ENCODE measurements around the gene MARVELD3.

Gene MARVELD3

DNA sequence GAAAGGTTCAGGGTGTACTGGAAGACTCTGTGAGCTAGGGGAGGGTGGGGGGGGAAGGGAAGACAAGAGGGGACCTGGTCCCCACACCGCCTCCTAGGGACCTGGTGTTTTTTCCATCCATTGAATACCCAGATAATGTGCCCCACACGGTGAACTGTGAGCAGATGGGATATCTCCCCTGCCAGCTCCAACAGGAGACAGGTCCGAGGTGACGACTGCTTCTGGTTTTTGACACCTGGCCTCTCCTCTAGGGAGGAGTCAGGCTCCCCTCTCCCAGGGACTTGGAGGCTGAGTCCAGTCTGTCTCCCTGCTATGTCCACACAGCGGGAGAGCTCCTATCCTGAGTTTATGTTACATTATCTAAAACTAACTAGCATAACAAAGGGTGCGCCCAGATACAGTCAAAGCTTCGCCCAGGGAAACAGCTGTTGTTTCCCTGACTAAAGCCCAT lies 1.8 kb downstream of the MARVELD3 start:
- no peak overlapping the region for H3K27ac ChIP-seq (ENCODE audit: poor library complexity, severe bottlenecking)
- H3K36me3 ChIP-seq (ENCODE audit: low read depth): peaks cover 22% of the 10 kb centered on the region
- ATAC-seq (ENCODE audit: low read depth): no peak
- no peaks in the 10 kb centered on the region for H3K27me3 ChIP-seq (ENCODE audit: insufficient read depth, poor library complexity, severe bottlenecking)
- no peak for DNase-seq (ENCODE audit: low spot score)
- H3K4me3 ChIP-seq (ENCODE audit: severe bottlenecking): no peak overlapping the region
- H3K4me1 ChIP-seq (ENCODE audit: insufficient read depth, poor library complexity, severe bottlenecking): no peaks in the 10 kb centered on the region
- H3K9me3 ChIP-seq (ENCODE audit: severe bottlenecking): no peaks in the 10 kb centered on the region
- TF ChIP-seq, protein P1, sequence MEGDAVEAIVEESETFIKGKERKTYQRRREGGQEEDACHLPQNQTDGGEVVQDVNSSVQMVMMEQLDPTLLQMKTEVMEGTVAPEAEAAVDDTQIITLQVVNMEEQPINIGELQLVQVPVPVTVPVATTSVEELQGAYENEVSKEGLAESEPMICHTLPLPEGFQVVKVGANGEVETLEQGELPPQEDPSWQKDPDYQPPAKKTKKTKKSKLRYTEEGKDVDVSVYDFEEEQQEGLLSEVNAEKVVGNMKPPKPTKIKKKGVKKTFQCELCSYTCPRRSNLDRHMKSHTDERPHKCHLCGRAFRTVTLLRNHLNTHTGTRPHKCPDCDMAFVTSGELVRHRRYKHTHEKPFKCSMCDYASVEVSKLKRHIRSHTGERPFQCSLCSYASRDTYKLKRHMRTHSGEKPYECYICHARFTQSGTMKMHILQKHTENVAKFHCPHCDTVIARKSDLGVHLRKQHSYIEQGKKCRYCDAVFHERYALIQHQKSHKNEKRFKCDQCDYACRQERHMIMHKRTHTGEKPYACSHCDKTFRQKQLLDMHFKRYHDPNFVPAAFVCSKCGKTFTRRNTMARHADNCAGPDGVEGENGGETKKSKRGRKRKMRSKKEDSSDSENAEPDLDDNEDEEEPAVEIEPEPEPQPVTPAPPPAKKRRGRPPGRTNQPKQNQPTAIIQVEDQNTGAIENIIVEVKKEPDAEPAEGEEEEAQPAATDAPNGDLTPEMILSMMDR (IDR thresholded peaks at IDR 0.05; ENCODE audit: poor library complexity, severe bottlenecking): no peak

GRCh38 chr16:71628810-71629209 lies 2.8 kb downstream of the MARVELD3 start:
- Histone ChIP-seq H3K27me3 (ENCODE audit: insufficient read depth, poor library complexity, severe bottlenecking) (no peaks in the 10 kb centered on the region), H3K4me1 (ENCODE audit: insufficient read depth, poor library complexity, severe bottlenecking) (no peaks in the 10 kb centered on the region), H3K27ac (ENCODE audit: poor library complexity, severe bottlenecking) (no peak overlapping the region), H3K36me3 (ENCODE audit: low read depth) (peaks cover 22% of the 10 kb centered on the region), H3K9me3 (ENCODE audit: severe bottlenecking) (no peaks in the 10 kb centered on the region), H3K4me3 (ENCODE audit: severe bottlenecking) (no peak overlapping the region)
- ATAC-seq (ENCODE audit: low read depth) (no peak), DNase-seq (ENCODE audit: low spot score) (no peak)
- TF ChIP-seq, protein P1 (IDR thresholded peaks at IDR 0.05; ENCODE audit: poor library complexity, severe bottlenecking): no peak

- no peak overlapping the region for H3K27ac ChIP-seq (ENCODE audit: poor library complexity, severe bottlenecking)
- H3K9me3 ChIP-seq (ENCODE audit: severe bottlenecking): no peaks in the 10 kb centered on the region
- ATAC-seq (ENCODE audit: low read depth) (no peak), DNase-seq (ENCODE audit: low spot score) (no peak)
- H3K4me3 ChIP-seq (ENCODE audit: severe bottlenecking): no peak overlapping the region
- TF ChIP-seq, protein P1 (IDR thresholded peaks at IDR 0.05; ENCODE audit: poor library complexity, severe bottlenecking): no peak
- H3K36me3 ChIP-seq (ENCODE audit: low read depth): peaks cover 22% of the 10 kb centered on the region
- H3K27me3 ChIP-seq (ENCODE audit: insufficient read depth, poor library complexity, severe bottlenecking): no peaks in the 10 kb centered on the region
- no peaks in the 10 kb centered on the region for H3K4me1 ChIP-seq (ENCODE audit: insufficient read depth, poor library complexity, severe bottlenecking)
Measured at GRCh38 chr16:71629278-71630016, 3.5 kb downstream of the MARVELD3 start.

GRCh38 chr16:71630808-71631207 lies 4.8 kb downstream of the MARVELD3 start:
- Histone ChIP-seq H3K36me3 (ENCODE audit: low read depth) (peaks cover 22% of the 10 kb centered on the region), H3K4me3 (ENCODE audit: severe bottlenecking) (no peak overlapping the region), H3K9me3 (ENCODE audit: severe bottlenecking) (no peaks in the 10 kb centered on the region), H3K27ac (ENCODE audit: poor library complexity, severe bottlenecking) (no peak overlapping the region), H3K27me3 (ENCODE audit: insufficient read depth, poor library complexity, severe bottlenecking) (no peaks in the 10 kb centered on the region), H3K4me1 (ENCODE audit: insufficient read depth, poor library complexity, severe bottlenecking) (no peaks in the 10 kb centered on the region)
- no peak for DNase-seq (ENCODE audit: low spot score)
- TF ChIP-seq, protein P1 (IDR thresholded peaks at IDR 0.05; ENCODE audit: poor library complexity, severe bottlenecking): no peak
- no peak for ATAC-seq (ENCODE audit: low read depth)

DNA sequence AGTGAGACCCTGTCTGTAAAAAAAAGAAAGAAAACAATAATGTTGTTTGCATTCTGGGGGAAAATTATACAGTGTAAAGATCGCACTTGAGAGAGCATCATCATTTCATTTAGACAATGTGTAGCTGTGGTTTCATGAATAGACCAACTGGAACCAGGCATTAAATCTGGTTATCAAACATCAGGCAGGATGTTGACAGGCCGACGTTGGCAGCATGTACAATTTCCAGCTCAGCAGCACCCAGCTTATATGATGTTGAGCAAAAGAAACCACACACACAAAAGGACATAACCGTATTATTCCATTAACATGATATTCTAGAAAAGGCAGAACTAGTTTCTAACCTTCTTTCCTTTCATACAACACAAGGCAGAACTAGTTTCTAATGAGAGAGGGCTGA lies 5.8 kb downstream of the MARVELD3 start:
- H3K9me3 ChIP-seq (ENCODE audit: severe bottlenecking): no peaks in the 10 kb centered on the region
- DNase-seq (ENCODE audit: low spot score) (no peak), ATAC-seq (ENCODE audit: low read depth) (no peak)
- no peak overlapping the region for H3K27ac ChIP-seq (ENCODE audit: poor library complexity, severe bottlenecking)
- H3K27me3 ChIP-seq (ENCODE audit: insufficient read depth, poor library complexity, severe bottlenecking): no peaks in the 10 kb centered on the region
- H3K4me1 ChIP-seq (ENCODE audit: insufficient read depth, poor library complexity, severe bottlenecking): no peaks in the 10 kb centered on the region
- TF ChIP-seq, protein P1 (IDR thresholded peaks at IDR 0.05; ENCODE audit: poor library complexity, severe bottlenecking): no peak
- H3K4me3 ChIP-seq (ENCODE audit: severe bottlenecking): no peak overlapping the region
- H3K36me3 ChIP-seq (ENCODE audit: low read depth): peaks cover 22% of the 10 kb centered on the region

Data from RWPE2 (cell line).